ENCODE data around the gene COL5A1. TPM values are rescaled to one million over a fixed set of nuclear protein-coding genes. Genes with fewer than 3 reads are reported as not detected.

COL5A1 gene
- total RNA-seq, 2 experiments from 2014 or later, result 0.05 to 0.08 TPM

DNA sequence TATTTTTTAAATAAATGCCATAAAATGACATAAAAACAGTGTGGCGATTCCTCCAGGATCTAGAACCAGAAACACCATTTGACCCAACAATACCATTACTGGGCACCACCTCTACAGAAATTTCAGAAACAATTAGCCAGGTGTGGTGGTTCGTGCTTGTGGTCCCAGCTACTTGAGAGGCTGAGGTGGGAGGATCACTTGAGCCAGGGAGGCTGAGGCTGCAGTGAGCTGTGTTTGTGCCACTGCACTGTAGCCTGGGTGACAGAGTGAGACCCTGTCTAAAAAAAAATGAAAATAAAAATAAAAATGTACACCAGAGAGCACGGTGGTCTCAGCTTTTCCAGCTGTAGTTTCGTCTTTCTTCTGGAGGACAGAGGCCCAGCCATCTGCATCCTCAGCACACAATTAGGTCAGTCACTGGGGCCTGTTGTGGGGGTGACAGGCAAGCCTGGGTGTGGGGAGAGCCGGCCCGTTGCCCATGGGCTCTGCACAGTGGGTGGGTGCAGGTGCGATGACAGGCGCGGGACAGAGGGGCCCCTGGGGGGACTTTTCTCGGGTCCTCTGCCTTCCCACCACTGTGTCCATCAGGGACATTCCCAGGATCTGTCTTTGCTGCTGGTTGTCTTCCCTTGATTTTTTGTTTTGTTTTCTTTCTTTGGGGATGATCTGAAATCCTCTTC is 9.8 kb downstream of the COL5A1 start:
- H3K4me1 Mint-ChIP-seq (ENCODE audit: low read depth), result no peaks in the 10 kb centered on the region
- no peaks in the 10 kb centered on the region for H3K36me3 Mint-ChIP-seq (ENCODE audit: low read depth)
- ATAC-seq (no peak), DNase-seq (no peak)
- POLR2A ChIA-PET, result no interaction called here
- CTCF ChIA-PET, result no interaction called here
- no peaks in the 10 kb centered on the region for H3K9me3 Mint-ChIP-seq (ENCODE audit: insufficient read depth)
- no peaks in the 10 kb centered on the region for H3K27me3 Mint-ChIP-seq (ENCODE audit: low read depth)
- H3K4me3 Mint-ChIP-seq, result no peak overlapping the region
- no peak overlapping the region for H3K27ac Mint-ChIP-seq

- ChIA-PET CTCF (no interaction called here), POLR2A (no interaction called here)
- no peak for DNase-seq
- H3K27ac Mint-ChIP-seq, result no peak overlapping the region
- no peaks in the 10 kb centered on the region for H3K4me1 Mint-ChIP-seq (ENCODE audit: low read depth)
- H3K4me3 Mint-ChIP-seq, result no peak overlapping the region
- H3K27me3 Mint-ChIP-seq (ENCODE audit: low read depth), result no peaks in the 10 kb centered on the region
- no peaks in the 10 kb centered on the region for H3K36me3 Mint-ChIP-seq (ENCODE audit: low read depth)
- H3K9me3 Mint-ChIP-seq (ENCODE audit: insufficient read depth), result no peaks in the 10 kb centered on the region
- ATAC-seq, result no peak
Observed at GRCh38 chr9:134652291-134653225, 11.0 kb downstream of the COL5A1 start.

GRCh38 chr9:134653259-134654009 is 11.8 kb downstream of the COL5A1 start:
- H3K27me3 Mint-ChIP-seq (ENCODE audit: low read depth), result no peaks in the 10 kb centered on the region
- H3K4me1 Mint-ChIP-seq (ENCODE audit: low read depth), result no peaks in the 10 kb centered on the region
- DNase-seq (no peak), ATAC-seq (no peak)
- H3K27ac Mint-ChIP-seq, result no peak overlapping the region
- H3K4me3 Mint-ChIP-seq, result no peak overlapping the region
- no peaks in the 10 kb centered on the region for H3K9me3 Mint-ChIP-seq (ENCODE audit: insufficient read depth)
- POLR2A ChIA-PET, result no interaction called here
- CTCF ChIA-PET, result no interaction called here
- no peaks in the 10 kb centered on the region for H3K36me3 Mint-ChIP-seq (ENCODE audit: low read depth)

DNA sequence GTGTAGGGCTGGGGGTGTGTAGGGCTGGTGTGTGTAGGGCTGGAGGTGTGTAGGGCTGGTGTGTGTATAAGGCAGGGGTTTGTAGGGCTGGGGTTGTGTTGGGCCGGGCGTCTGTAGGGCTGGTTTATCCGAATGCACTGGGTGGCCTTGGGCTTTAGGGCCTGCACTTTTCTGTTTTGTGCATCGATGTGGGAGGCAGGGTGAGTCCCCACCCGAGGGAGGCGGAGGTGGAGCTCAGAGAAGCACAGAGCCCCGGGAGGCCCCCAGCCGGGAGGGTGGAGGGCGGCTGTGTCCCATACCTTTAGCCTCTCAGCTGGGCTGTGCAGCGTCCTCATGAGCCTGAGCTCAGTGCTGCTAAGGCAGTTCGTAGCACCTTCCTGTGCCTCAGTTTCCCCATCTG is 13.5 kb downstream of the COL5A1 start:
- ChIA-PET CTCF (no interaction called here), POLR2A (no interaction called here)
- ATAC-seq, result peak; percentile 38
- no peaks in the 10 kb centered on the region for H3K4me1 Mint-ChIP-seq (ENCODE audit: low read depth)
- no peaks in the 10 kb centered on the region for H3K9me3 Mint-ChIP-seq (ENCODE audit: insufficient read depth)
- DNase-seq, result no peak
- H3K27ac Mint-ChIP-seq, result no peak overlapping the region
- no peaks in the 10 kb centered on the region for H3K27me3 Mint-ChIP-seq (ENCODE audit: low read depth)
- no peak overlapping the region for H3K4me3 Mint-ChIP-seq
- no peaks in the 10 kb centered on the region for H3K36me3 Mint-ChIP-seq (ENCODE audit: low read depth)

DNA sequence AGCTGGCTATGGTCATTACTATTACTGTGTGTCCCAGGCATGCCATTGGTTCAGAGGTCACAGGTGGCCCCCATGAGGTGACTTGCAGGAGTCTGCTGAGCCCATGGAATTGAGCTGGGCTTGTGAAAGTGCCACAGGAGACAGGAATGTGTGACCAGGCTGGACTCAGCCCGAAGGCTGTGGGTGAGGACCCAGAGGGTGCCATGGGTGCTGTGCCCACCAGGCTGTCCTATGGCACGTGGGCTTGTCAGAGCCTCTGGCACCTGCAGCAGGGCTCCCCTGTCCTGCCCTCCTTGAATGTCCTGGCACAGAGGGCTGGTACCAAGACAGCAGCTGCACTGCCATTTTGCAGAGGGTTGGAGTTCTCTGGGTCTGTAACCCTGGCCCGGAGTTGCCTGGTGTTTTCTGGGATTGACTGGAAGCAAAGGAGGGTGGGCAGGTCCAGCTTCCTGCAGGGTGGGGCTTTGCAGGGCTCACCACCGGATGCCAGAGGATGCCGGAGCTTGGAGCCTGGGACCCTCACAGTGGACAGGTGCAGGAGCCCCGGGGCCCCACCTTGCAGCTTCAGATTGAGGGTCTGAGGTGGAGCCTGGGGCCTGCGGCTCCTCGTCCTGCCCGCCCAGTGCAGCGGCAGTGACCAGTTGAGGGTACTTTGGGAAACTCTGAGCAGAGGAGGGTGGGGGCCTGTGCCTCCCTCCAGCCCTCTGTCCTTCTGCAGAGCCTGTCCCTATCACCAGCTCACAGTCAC is 14.2 kb downstream of the COL5A1 start:
- Mint-ChIP-seq H3K27ac (no peak overlapping the region), H3K36me3 (ENCODE audit: low read depth) (no peaks in the 10 kb centered on the region), H3K9me3 (ENCODE audit: insufficient read depth) (peaks cover 4% of the 10 kb centered on the region), H3K27me3 (ENCODE audit: low read depth) (no peaks in the 10 kb centered on the region), H3K4me1 (ENCODE audit: low read depth) (no peaks in the 10 kb centered on the region), H3K4me3 (no peak overlapping the region)
- POLR2A ChIA-PET, result no interaction called here
- ATAC-seq, result peak; percentile 39
- no peak for DNase-seq
- CTCF ChIA-PET, result interaction anchor here (1.0 kb wide), 1 partner anchor 206 kb away, joined by 4 read pairs; no protein-coding TSS in a partner anchor

DNA sequence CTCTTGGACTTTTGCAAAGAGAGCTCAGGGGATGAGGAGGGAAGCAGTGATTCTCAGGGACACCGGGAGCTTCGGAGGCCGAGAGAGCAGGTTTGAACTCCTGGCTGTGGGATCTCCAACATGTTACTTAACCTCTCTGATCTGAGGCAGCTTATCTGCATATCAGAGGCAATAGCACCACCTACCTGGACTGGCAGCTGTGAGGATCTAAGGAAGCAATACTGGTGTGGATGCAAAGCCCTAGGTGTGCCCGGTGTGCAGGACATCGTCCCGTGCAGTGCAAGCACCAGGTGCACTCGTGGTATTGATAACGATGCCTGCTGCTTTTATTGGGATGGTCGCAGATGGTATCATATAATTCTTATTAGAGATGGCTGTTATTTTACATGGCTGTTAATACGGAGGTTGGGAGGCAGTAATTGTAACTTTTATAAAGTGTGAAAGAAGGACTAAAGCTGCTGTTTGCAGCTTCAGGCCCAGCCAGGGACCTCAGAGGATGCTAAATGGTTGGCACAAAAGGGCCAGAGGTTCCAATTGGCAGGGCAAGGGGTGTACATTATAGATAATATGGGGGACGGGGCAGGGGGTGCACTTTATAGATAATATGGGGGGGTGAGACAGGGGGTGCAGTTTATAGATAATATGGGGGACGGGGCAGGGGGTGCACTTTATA is 14.9 kb downstream of the COL5A1 start:
- H3K9me3 Mint-ChIP-seq (ENCODE audit: insufficient read depth), result peaks cover 5% of the 10 kb centered on the region
- no peaks in the 10 kb centered on the region for H3K36me3 Mint-ChIP-seq (ENCODE audit: low read depth)
- DNase-seq (no peak), ATAC-seq (no peak)
- no peaks in the 10 kb centered on the region for H3K4me1 Mint-ChIP-seq (ENCODE audit: low read depth)
- CTCF ChIA-PET, result interaction anchor here (1.0 kb wide), 1 partner anchor 207 kb away, joined by 4 read pairs; no protein-coding TSS in a partner anchor
- POLR2A ChIA-PET, result no interaction called here
- H3K27me3 Mint-ChIP-seq (ENCODE audit: low read depth), result no peaks in the 10 kb centered on the region
- H3K27ac Mint-ChIP-seq, result no peak overlapping the region
- H3K4me3 Mint-ChIP-seq, result no peak overlapping the region

DNA sequence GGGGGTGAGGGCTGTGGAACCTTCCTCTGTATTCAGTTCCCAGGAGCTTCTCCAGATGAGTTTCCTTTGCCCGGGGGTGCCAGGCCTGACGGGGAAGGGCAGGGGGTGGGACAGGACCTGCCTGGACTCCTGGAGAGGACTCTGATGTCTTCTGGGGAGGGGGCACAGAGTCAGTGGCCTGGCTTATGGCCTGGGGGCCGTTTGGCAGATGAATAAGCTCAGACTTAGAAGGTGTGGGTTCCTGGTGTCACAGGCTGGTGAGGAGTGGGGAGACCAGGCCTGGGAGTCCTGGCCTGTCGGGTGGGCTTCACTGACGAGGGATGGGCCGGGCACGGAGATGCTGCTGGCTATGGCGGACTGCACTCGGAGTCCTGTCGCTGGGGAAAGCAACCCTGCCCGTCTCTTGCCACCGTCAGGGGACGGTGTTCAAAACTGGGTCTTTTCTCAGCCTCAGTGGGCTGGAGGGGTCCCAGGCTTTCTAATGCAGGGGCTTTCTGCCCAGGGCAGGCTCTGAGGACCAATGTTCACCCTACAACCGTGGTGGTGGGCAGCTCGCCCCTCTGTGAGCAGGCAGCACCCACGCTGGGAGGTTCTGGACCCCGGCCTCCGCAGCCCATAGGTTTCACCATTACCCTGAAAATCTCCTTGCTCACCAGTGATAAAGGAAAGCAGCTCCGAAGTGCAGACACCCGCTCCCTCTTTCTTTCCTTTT is 16.2 kb downstream of the COL5A1 start:
- CTCF ChIA-PET, result no interaction called here

DNA sequence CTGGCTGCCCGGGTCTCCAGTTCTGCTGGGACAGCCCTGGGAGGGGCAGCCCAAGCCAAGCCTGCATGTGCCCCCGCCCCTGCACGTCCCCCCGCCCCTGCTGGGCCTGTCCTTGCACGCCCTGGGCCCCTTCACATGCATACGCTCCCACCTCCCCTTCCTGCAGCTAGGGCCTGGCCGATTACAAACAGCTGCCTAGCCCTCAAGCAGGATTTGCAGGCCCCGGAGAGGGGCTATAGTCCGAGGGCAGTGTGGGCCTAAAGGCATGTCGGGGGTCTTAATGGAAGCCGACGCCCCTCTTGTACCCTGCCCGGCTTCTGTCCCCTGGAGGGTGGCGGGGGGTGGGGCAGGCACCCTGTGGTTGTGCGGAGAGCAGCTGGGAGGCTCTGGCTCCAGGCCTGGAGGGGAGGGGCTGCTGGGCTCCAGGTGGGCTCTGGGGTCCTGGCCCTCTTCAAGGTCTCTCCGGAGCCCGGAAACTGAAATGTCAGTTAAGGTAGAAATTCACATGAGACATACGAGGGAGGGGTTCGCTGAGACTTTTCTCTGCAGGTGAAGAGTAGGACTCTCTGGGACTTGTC is 16.9 kb downstream of the COL5A1 start:
- H3K27ac Mint-ChIP-seq, result no peak overlapping the region
- H3K36me3 Mint-ChIP-seq (ENCODE audit: low read depth), result no peaks in the 10 kb centered on the region
- DNase-seq, result no peak
- CTCF ChIA-PET, result no interaction called here
- peaks cover 5% of the 10 kb centered on the region for H3K9me3 Mint-ChIP-seq (ENCODE audit: insufficient read depth)
- POLR2A ChIA-PET, result no interaction called here
- H3K4me3 Mint-ChIP-seq, result no peak overlapping the region
- no peak for ATAC-seq
- no peaks in the 10 kb centered on the region for H3K27me3 Mint-ChIP-seq (ENCODE audit: low read depth)
- H3K4me1 Mint-ChIP-seq (ENCODE audit: low read depth), result no peaks in the 10 kb centered on the region

More for the DNA sequence above, 16.2 kb downstream of the COL5A1 start:
- H3K4me3 Mint-ChIP-seq, result no peak overlapping the region
- POLR2A ChIA-PET, result no interaction called here
- no peaks in the 10 kb centered on the region for H3K4me1 Mint-ChIP-seq (ENCODE audit: low read depth)
- no peaks in the 10 kb centered on the region for H3K36me3 Mint-ChIP-seq (ENCODE audit: low read depth)
- ATAC-seq, result no peak
- DNase-seq, result no peak
- no peak overlapping the region for H3K27ac Mint-ChIP-seq
- peaks cover 5% of the 10 kb centered on the region for H3K9me3 Mint-ChIP-seq (ENCODE audit: insufficient read depth)
- H3K27me3 Mint-ChIP-seq (ENCODE audit: low read depth), result no peaks in the 10 kb centered on the region

- H3K4me3 Mint-ChIP-seq, result no peak overlapping the region
Observed at GRCh38 chr9:134659688-134660131, 18.1 kb downstream of the COL5A1 start.

GRCh38 chr9:134660407-134660806 is 18.8 kb downstream of the COL5A1 start:
- POLR2A ChIA-PET, result no interaction called here
- DNase-seq, result no peak
- H3K4me3 Mint-ChIP-seq, result no peak overlapping the region

More at GRCh38 chr9:134659688-134660131, 18.1 kb downstream of the COL5A1 start:
- Mint-ChIP-seq H3K4me1 (ENCODE audit: low read depth) (no peaks in the 10 kb centered on the region), H3K9me3 (ENCODE audit: insufficient read depth) (peaks cover 5% of the 10 kb centered on the region), H3K27me3 (ENCODE audit: low read depth) (no peaks in the 10 kb centered on the region), H3K27ac (no peak overlapping the region), H3K36me3 (ENCODE audit: low read depth) (no peaks in the 10 kb centered on the region)
- CTCF ChIA-PET, result no interaction called here
- no peak for DNase-seq
- no peak for ATAC-seq
- POLR2A ChIA-PET, result no interaction called here

More at GRCh38 chr9:134660407-134660806, 18.8 kb downstream of the COL5A1 start:
- ATAC-seq, result no peak
- CTCF ChIA-PET, result interaction anchor here (0.7 kb wide), 1 partner anchor 17 kb away, joined by 3 read pairs; no protein-coding TSS in a partner anchor
- H3K36me3 Mint-ChIP-seq (ENCODE audit: low read depth), result no peaks in the 10 kb centered on the region
- no peaks in the 10 kb centered on the region for H3K27me3 Mint-ChIP-seq (ENCODE audit: low read depth)
- no peak overlapping the region for H3K27ac Mint-ChIP-seq
- H3K9me3 Mint-ChIP-seq (ENCODE audit: insufficient read depth), result peaks cover 5% of the 10 kb centered on the region
- no peaks in the 10 kb centered on the region for H3K4me1 Mint-ChIP-seq (ENCODE audit: low read depth)
